HCT116 (cell line): Measurements from ENCODE around the gene GALNT7. TPM values are rescaled to one million over a fixed set of nuclear protein-coding genes. Genes with fewer than 3 reads are reported as not detected.

ENCODE experiments used
- ATAC-seq: fragments of 200-7000 bp; cut with Tn5 transposase; 2 replicates; pipeline ENCODE4 v1.9.1; 2020; ENCODE audit warnings: mild to moderate bottlenecking, moderate library complexity
- BruUV-seq: library from RNA; stranded (reverse); fragments of 400-500 nt; replicated peaks from 2 replicates; lab custom pipeline; 2021; lab: Mats Ljungman, UMichigan
- CTCF ChIA-PET: fragments of 300-600 bp; sonication (Branson Sonifier 250); formaldehyde crosslinking; loops from one replicate; lab custom pipeline; 2021; ENCODE audit warnings: antibody characterized with exemption; lab: Charles Lee
- POLR2A ChIA-PET: fragments of 300-600, 350-600 bp; sonication (Branson Sonifier 250); formaldehyde crosslinking; loops from one replicate; lab custom pipeline; 2021; ENCODE audit warnings: antibody characterized with exemption; lab: Charles Lee
- RAD21 ChIA-PET, 2 experiments: fragments of 300-600 bp; sonication (Branson Sonifier 250); formaldehyde crosslinking; loops; one replicate each; lab custom pipeline; 2023; ENCODE audit warnings: low total read pairs in 2 of 2; ENCODE audit not compliant: uncharacterized antibody in 2 of 2, unreplicated experiment in 2 of 2, low non-redundant PET in 1 of 2; lab: Charles Lee
- DNase-seq: peaks from one replicate; pipeline ENCODE4 v3.0.0-alpha.2; 2010; ENCODE audit warnings: low read depth, low spot score
- H2AFZ ChIP-seq: fragments of 200-600 bp; shearing (Covaris generic), sonication (generic); 2 replicates; pipeline ENCODE4 v1.6.1; 2017; ENCODE audit warnings: low read depth, mixed run types, mixed read lengths, antibody characterized with exemption, low read length; ENCODE audit not compliant: poor library complexity, severe bottlenecking
- H3K27ac ChIP-seq: 2 replicates; pipeline ENCODE4 v1.5.1; 2012; ENCODE audit warnings: low read depth, low read length
- H3K27me3 ChIP-seq: fragments of 200-600 bp; sonication (generic); 2 replicates; pipeline ENCODE4 v1.6.1; 2016; ENCODE audit warnings: mixed run types, low read length, mixed read lengths; ENCODE audit not compliant: insufficient read depth
- H3K36me3 ChIP-seq, 2 experiments: fragments of 200-500 bp in 1 of 2; fragments of 200-600 bp in 1 of 2; sonication (Bioruptor generic) in 1 of 2; sonication (generic) in 1 of 2; 2 replicates each; pipeline versions ENCODE4 v1.5.1 to v1.6.1; 2014 to 2016; ENCODE audit warnings: low read length in 2 of 2, inconsistent platforms in 1 of 2, mixed read lengths in 1 of 2, mixed run types in 1 of 2; ENCODE audit not compliant: insufficient read depth in 2 of 2, control insufficient read depth in 1 of 2
- H3K4me1 ChIP-seq, 2 experiments: fragments of 200-600 bp in 1 of 2; sonication (generic) in 1 of 2; 2 replicates each; pipeline versions ENCODE4 v1.5.1 to v1.6.1; 2012 to 2017; ENCODE audit warnings: low read length in 2 of 2, inconsistent platforms in 1 of 2, mild to moderate bottlenecking in 1 of 2, mixed read lengths in 1 of 2, mixed run types in 1 of 2, moderate library complexity in 1 of 2; ENCODE audit not compliant: insufficient read depth in 2 of 2, control insufficient read depth in 1 of 2
- H3K4me2 ChIP-seq: fragments of 200-600 bp; sonication (generic); 2 replicates; pipeline ENCODE4 v1.6.1; 2017; ENCODE audit warnings: mixed run types, low read length, mixed read lengths
- H3K4me3 ChIP-seq, 2 experiments: fragments of 200-600 bp in 1 of 2; sonication (generic) in 1 of 2; replicated peaks in 1 of 2; 2 replicates each; pipeline ENCODE4 v1.5.1; 2011 to 2016; ENCODE audit warnings: low read length in 2 of 2, control low read depth in 1 of 2, low read depth in 1 of 2, mild to moderate bottlenecking in 1 of 2, mixed read lengths in 1 of 2, mixed run types in 1 of 2
- H3K79me2 ChIP-seq: fragments of 200-600 bp; sonication (generic); 2 replicates; pipeline ENCODE4 v1.6.1; 2017; ENCODE audit warnings: mild to moderate bottlenecking, mixed run types, low read length, moderate library complexity, mixed read lengths; ENCODE audit not compliant: insufficient read depth
- H3K9ac ChIP-seq: fragments of 200-600 bp; sonication (generic); 2 replicates; pipeline ENCODE4 v1.6.1; 2016; ENCODE audit warnings: low read length, mixed read lengths
- H3K9me2 ChIP-seq: fragments of 200-600 bp; sonication (generic), shearing (Covaris generic); 2 replicates; pipeline ENCODE4 v1.6.1; 2017; ENCODE audit warnings: mixed run types, mild to moderate bottlenecking, moderate library complexity; ENCODE audit not compliant: insufficient read depth
- H3K9me3 ChIP-seq, 2 experiments: fragments of 200-500 bp in 1 of 2; fragments of 200-600 bp in 1 of 2; sonication (Bioruptor generic) in 1 of 2; sonication (generic) in 1 of 2; 2 replicates each; pipeline ENCODE4 v1.6.1; 2014 to 2017; ENCODE audit warnings: low read length in 2 of 2, mixed read lengths in 2 of 2, inconsistent platforms in 1 of 2, low read depth in 1 of 2, mild to moderate bottlenecking in 1 of 2, mixed run types in 1 of 2, moderate library complexity in 1 of 2; ENCODE audit not compliant: control insufficient read depth in 1 of 2, insufficient read depth in 1 of 2
- H4K20me1 ChIP-seq: fragments of 200-600 bp; sonication (generic), shearing (Covaris generic); 2 replicates; pipeline ENCODE4 v1.6.1; 2017; ENCODE audit warnings: mixed run types, mild to moderate bottlenecking, moderate library complexity; ENCODE audit not compliant: insufficient read depth
- ELF1 ChIP-seq: IDR thresholded peaks from 2 replicates; pipeline ENCODE4 v1.6.1; 2012; ENCODE audit warnings: low read depth, borderline replicate concordance
- FOSL1 ChIP-seq: IDR thresholded peaks from 2 replicates; pipeline ENCODE4 v1.6.1; 2012; ENCODE audit warnings: low read depth
- POLR2A ChIP-seq: IDR thresholded peaks from 2 replicates; pipeline ENCODE4 v1.7.0; 2011; ENCODE audit warnings: borderline replicate concordance; ENCODE audit not compliant: insufficient read depth, insufficient read length; ENCODE audit errors: extremely low read depth
- POLR2AphosphoS5 ChIP-seq: IDR thresholded peaks from 2 replicates; pipeline ENCODE4 v1.6.1; 2011; ENCODE audit warnings: mild to moderate bottlenecking, low read depth, low read length, moderate library complexity
- RAD21 ChIP-seq: IDR thresholded peaks from 2 replicates; pipeline ENCODE4 v1.6.1; 2012; ENCODE audit warnings: low read depth, mild to moderate bottlenecking
- SRF ChIP-seq: IDR thresholded peaks from 2 replicates; pipeline ENCODE4 v1.6.1; 2012; ENCODE audit warnings: low read depth
- YY1 ChIP-seq: IDR thresholded peaks from 2 replicates; pipeline ENCODE4 v1.6.1; 2011; ENCODE audit warnings: low read length, low read depth, moderate library complexity, mild to moderate bottlenecking; ENCODE audit not compliant: insufficient replicate concordance; ENCODE audit errors: extremely low read depth
- ZFX ChIP-seq: fragments of 450-650 bp; IDR thresholded peaks from 2 replicates; pipeline ENCODE4 v1.6.1; 2017
- intact Hi-C: fragments of 100-400 bp; cut with micrococcal nuclease; formaldehyde crosslinking; loops from 2 replicates; pipeline ENCODE4 v1.10.0; 2022
- total RNA-seq: library from RNA; stranded (reverse); gene quantifications from one replicate; pipeline ENCODE4 v1.2.1, GENCODE V29; 2021; ENCODE audit not compliant: unreplicated experiment
- TF ChIP-seq, protein P1 (sequence below), 3 experiments: fragments of 200-600 bp in 1 of 3; sonication (generic) in 1 of 3; IDR thresholded peaks in 2 of 3; conservative IDR thresholded peaks in 1 of 3; 2 replicates each; pipeline ENCODE4 v1.5.1; 2012 to 2017; ENCODE audit warnings: low read depth in 2 of 3, low read length in 2 of 3, antibody characterized with exemption in 1 of 3, borderline replicate concordance in 1 of 3, control low read depth in 1 of 3, mild to moderate bottlenecking in 1 of 3, mixed read lengths in 1 of 3, mixed run types in 1 of 3, moderate library complexity in 1 of 3; ENCODE audit not compliant: insufficient read depth in 1 of 3
- TF ChIP-seq, protein P2 (sequence below): IDR thresholded peaks from 2 replicates; pipeline ENCODE4 v1.6.1; 2012

Gene GALNT7
- total RNA-seq, 1 experiment from 2014 or later, result 21.3 TPM

DNA sequence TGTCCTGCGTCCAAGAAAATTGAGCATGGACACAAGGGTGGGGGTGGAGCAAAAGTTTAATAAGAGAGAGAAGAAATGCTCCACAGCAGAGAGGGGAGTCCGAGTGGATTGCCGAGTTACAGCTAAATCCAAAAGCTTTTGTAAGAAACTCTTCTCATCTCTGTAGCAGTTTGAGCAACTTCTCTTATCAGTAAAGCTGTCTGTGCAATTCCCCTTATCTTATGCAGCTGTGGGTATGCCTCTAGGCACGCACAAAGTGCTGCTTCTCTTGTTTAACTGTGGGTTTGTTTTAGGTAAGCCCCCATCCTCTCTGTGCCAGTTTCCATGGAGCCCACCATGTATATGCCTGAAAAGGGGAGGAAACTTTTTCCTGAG lies 120.7 kb downstream of the GALNT7 start (continued):
- TF ChIP-seq, protein P1, sequence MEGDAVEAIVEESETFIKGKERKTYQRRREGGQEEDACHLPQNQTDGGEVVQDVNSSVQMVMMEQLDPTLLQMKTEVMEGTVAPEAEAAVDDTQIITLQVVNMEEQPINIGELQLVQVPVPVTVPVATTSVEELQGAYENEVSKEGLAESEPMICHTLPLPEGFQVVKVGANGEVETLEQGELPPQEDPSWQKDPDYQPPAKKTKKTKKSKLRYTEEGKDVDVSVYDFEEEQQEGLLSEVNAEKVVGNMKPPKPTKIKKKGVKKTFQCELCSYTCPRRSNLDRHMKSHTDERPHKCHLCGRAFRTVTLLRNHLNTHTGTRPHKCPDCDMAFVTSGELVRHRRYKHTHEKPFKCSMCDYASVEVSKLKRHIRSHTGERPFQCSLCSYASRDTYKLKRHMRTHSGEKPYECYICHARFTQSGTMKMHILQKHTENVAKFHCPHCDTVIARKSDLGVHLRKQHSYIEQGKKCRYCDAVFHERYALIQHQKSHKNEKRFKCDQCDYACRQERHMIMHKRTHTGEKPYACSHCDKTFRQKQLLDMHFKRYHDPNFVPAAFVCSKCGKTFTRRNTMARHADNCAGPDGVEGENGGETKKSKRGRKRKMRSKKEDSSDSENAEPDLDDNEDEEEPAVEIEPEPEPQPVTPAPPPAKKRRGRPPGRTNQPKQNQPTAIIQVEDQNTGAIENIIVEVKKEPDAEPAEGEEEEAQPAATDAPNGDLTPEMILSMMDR (IDR thresholded peaks at IDR 0.05 in 2 of 3, conservative IDR thresholded peaks at IDR 0.05 in 1 of 3; ENCODE audit: borderline replicate concordance in 1 of 3, insufficient read depth in 1 of 3, low read depth in 2 of 3, low read length in 2 of 3), result no peak
- TF ChIP-seq POLR2AphosphoS5 (no peak), FOSL1 (no peak), ELF1 (no peak), YY1 (no peak), RAD21 (no peak), ZFX (no peak), POLR2A (no peak)
- TF ChIP-seq, protein P2, sequence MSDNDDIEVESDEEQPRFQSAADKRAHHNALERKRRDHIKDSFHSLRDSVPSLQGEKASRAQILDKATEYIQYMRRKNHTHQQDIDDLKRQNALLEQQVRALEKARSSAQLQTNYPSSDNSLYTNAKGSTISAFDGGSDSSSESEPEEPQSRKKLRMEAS, result no peak

DNA sequence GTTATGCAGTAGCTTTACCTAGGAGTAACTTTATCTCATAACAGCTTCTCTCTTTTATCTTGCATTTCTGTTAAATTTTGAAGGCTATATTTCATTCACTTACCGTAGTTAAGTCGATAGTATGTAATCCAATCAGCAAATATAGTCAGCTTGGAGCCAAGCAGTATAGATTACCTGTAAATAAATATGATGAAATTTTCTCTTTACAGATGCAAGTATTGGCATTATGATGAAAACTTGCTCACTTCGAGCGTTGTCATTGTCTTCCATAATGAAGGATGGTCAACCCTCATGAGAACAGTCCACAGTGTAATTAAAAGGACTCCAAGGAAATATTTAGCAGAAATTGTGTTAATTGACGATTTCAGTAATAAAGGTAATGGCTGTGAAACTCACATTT lies 123.3 kb downstream of the GALNT7 start:
- no peaks in the 10 kb centered on the region for H4K20me1 ChIP-seq
- H2AFZ ChIP-seq, result no peak overlapping the region
- ChIA-PET CTCF (interaction anchor here (1.6 to 2.9 kb wide), 2 partner anchors 10 to 278 kb away, joined by 4 to 33 read pairs; no protein-coding TSS in a partner anchor), RAD21 (no interaction called here), POLR2A (no interaction called here)
- intact Hi-C loops, result no loop called here
- peaks cover 0 to 8% of the 10 kb centered on the region in 2 experiments; a peak in 2 of 4 replicates for H3K9me3 ChIP-seq
- H3K36me3 ChIP-seq, result no peaks in the 10 kb centered on the region
- no peaks in the 10 kb centered on the region for H3K4me1 ChIP-seq
- TF ChIP-seq POLR2A (no peak), YY1 (no peak), RAD21 (no peak), SRF (no peak)
- TF ChIP-seq, protein P1 (IDR thresholded peaks at IDR 0.05 in 2 of 3, conservative IDR thresholded peaks at IDR 0.05 in 1 of 3; ENCODE audit: borderline replicate concordance in 1 of 3, insufficient read depth in 1 of 3, low read depth in 2 of 3, low read length in 2 of 3), result no peak
- DNase-seq (no peak), ATAC-seq (no peak)
- no peak overlapping the region for H3K9ac ChIP-seq
- BruUV-seq, result no TSS peak
- no peak overlapping the region for H3K27ac ChIP-seq
- no peaks in the 10 kb centered on the region for H3K9me2 ChIP-seq
- no peak overlapping the region for H3K4me3 ChIP-seq
- no peaks in the 10 kb centered on the region for H3K27me3 ChIP-seq
- H3K4me2 ChIP-seq, result no peak overlapping the region
- no peaks in the 10 kb centered on the region for H3K79me2 ChIP-seq
